Brain pericyte (primary cell): ENCODE results near the gene COQ5.

Source experiments
- DNase-seq: peaks from one replicate; pipeline ENCODE4 v3.0.0-alpha.2; 2012; ENCODE audit warnings: low read depth, low spot score

The COQ5 gene

DNA sequence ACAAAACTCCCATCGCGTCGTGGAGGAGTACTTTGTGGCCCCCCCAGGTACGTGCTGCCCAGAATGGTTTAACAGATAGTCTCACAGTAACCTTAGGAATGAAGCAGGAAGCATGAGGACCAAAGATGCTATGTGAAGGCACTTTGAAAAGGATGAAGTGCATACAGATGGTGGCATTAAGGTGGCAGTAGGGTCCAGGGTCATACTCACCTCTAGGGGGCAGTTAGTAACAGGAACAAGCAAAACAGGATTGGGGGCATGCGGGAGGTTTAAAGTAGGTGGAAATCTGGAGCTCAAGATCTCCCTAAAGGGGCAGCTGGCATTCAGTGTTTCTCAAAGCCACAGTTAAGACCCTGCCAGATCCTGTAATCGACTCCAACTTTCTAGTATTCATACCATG is 71.8 kb downstream of the COQ5 start:
- DNase-seq, result no peak

DNA sequence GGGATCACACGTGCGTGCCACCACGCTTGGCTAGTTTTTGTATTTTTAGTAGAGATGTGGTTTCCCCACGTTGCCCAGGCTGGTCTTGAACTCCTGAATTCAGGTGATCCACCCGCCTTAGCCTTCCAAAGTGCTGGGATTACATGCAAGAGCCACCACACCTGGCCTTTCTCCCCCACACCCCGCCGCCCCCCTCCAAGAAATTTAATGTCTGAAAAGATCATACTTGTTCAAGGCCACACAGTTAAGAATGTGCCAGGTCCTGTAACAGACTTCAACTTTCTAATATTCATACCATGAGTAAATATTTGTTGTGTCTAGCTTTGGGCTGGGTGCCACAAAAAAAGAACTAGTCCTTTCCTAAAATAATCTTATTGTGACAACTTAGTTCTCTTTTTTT is 73.7 kb downstream of the COQ5 start:
- DNase-seq, result no peak

DNA sequence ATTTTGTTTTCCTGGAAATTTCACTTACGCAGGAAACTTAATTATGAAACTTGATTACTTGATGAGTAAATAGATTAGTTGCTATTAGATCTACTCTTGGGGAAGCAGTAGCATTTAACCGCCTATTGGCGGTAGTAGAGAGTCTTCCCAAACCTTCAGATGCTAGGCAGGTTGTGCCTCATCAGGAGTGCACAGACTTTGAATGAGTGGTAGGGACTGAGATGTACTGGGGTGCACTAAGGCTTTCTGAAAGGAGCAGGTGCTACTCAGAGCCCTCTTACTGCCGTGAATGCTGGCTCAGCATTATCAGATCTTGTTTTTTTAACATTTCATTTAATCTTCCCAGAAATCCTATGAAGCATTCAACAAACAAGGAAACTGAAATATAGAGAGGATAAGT is 75.0 kb downstream of the COQ5 start:
- DNase-seq, result no peak
